Sigmoid colon (tissue), 7 donors: ENCODE data around the gene ANKRD45. TPM values are rescaled to one million over a fixed set of nuclear protein-coding genes. Genes with fewer than 3 reads are reported as not detected.

Experiments
- DNase-seq: peaks from one replicate; pipeline ENCODE4 v3.0.0-alpha.2; 2019
- H3K27ac ChIP-seq, 4 donors: fragments of 200-600 bp; sonication (generic); one replicate each; pipeline ENCODE4 v1.5.1; 2016 to 2019; ENCODE audit warnings: mild to moderate bottlenecking in 1 of 4
- H3K27me3 ChIP-seq, 3 donors: fragments of 200-600 bp; sonication (generic); one replicate each; pipeline ENCODE4 v1.5.1; 2019; ENCODE audit warnings: mild to moderate bottlenecking in 1 of 3
- H3K36me3 ChIP-seq, 4 donors: fragments of 200-600 bp; sonication (generic); one replicate each; pipeline ENCODE4 v1.5.1; 2016 to 2019
- H3K4me1 ChIP-seq, 4 donors: fragments of 200-600 bp; sonication (generic); one replicate each; pipeline ENCODE4 v1.5.1; 2017 to 2019
- H3K4me3 ChIP-seq, 4 donors: fragments of 200-600 bp; sonication (generic); one replicate each; pipeline ENCODE4 v1.5.1; 2017 to 2019; ENCODE audit warnings: mild to moderate bottlenecking in 2 of 4, moderate library complexity in 1 of 4
- H3K9me3 ChIP-seq, 4 donors: fragments of 200-600 bp in 3 of 4; sonication (generic) in 3 of 4; one replicate each; pipeline versions ENCODE4 v1.5.1 to v1.6.1; 2013 to 2019
- EP300 ChIP-seq, 4 donors: sonication (generic); formaldehyde crosslinking; IDR thresholded peaks; one replicate each; pipeline ENCODE4 v1.6.1; 2017; ENCODE audit warnings: antibody characterized with exemption in 4 of 4
- POLR2A ChIP-seq, 2 donors: fragments of 450-650 bp; IDR thresholded peaks; one replicate each; pipeline ENCODE4 v1.6.1; 2016; ENCODE audit warnings: antibody characterized with exemption in 2 of 2, mild to moderate bottlenecking in 2 of 2, moderate library complexity in 2 of 2
- POLR2AphosphoS5 ChIP-seq, 4 donors: sonication (generic); formaldehyde crosslinking; IDR thresholded peaks; one replicate each; pipeline ENCODE4 v1.6.1; 2017; ENCODE audit warnings: antibody characterized with exemption in 4 of 4
- WGBS, 2 donors: extraction: QIAGEN DNeasy Blood & Tissue Kit; methylation state at CpG; one replicate each; pipeline ENCODE4 v1.1.7; 2013; 5-methylcytosine and 5-hydroxymethylcytosine counted together
- intact Hi-C: fragments of 100-400 bp; cut with DNase I; formaldehyde crosslinking; loops from one replicate; pipeline ENCODE4 v1.15.1; 2023
- polyA plus RNA-seq, 3 donors: library from polyadenylated mRNA; stranded (reverse); fragments of 200-250 nt; gene quantifications; one replicate each; pipeline ENCODE4 v1.2.3, GENCODE V29; 2013
- total RNA-seq, 4 donors: library from RNA; depleted of rRNA; stranded (reverse); fragments of >200 nt; gene quantifications; one replicate each; pipeline ENCODE4 v1.1.0, GENCODE V29; 2016
- TF ChIP-seq, protein P1 (sequence below), 4 experiments: fragments of 450-650 bp in 3 of 4; fragments of 200-600 bp in 1 of 4; IDR thresholded peaks; one replicate each; pipeline ENCODE4 v1.5.1; 2016 to 2019; ENCODE audit warnings: antibody characterized with exemption in 4 of 4, mild to moderate bottlenecking in 3 of 4, moderate library complexity in 2 of 4
- donor health status: healthy with polysubstance abuse.
- donor health status: Bipolar disorder and iron deficiency.
- donor health status: healthy.

The ANKRD45 gene, protein sequence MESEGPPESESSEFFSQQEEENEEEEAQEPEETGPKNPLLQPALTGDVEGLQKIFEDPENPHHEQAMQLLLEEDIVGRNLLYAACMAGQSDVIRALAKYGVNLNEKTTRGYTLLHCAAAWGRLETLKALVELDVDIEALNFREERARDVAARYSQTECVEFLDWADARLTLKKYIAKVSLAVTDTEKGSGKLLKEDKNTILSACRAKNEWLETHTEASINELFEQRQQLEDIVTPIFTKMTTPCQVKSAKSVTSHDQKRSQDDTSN
- under 1 TPM in 3 of 4 donors, not detected in 1; 0.27 to 0.71 (median 0.33) TPM for total RNA-seq
- polyA plus RNA-seq, result under 1 TPM in 2 of 3 donors, not detected in 1; 0.41 to 0.92 TPM

DNA sequence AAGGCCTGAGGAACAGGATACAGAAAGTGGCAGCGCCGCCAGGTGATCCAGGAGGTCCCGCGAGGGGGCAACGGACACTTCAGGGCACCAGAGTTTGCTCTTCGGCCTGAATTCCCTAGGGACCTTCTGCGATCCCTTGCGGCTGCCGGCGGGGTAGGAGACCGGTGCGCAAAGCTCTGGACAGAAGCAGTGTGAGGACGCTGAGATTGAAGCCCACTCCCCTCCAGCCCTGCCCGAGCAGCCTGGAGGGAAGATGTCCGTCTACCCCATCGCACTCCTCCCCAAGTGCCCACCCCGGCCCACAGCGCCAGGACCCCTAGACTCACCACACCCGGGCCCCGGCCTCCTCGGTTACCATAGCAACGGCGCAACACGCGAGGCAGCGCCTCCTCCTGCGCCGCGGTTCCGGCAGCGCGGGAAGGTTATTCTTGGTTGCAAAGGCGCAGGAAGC, at the start of gene ANKRD45:
Gene ANKRD45, minus strand, starts transcription at position 361 of the 451 bp plus-strand sequence. CDS start 10,433 bp downstream, outside the sequence.
- TF ChIP-seq POLR2A (IDR thresholded peaks at IDR 0.05) (no peak), POLR2AphosphoS5 (IDR thresholded peaks at IDR 0.05) (no peak), EP300 (IDR thresholded peaks at IDR 0.05) (no peak)
- TF ChIP-seq, protein P1, sequence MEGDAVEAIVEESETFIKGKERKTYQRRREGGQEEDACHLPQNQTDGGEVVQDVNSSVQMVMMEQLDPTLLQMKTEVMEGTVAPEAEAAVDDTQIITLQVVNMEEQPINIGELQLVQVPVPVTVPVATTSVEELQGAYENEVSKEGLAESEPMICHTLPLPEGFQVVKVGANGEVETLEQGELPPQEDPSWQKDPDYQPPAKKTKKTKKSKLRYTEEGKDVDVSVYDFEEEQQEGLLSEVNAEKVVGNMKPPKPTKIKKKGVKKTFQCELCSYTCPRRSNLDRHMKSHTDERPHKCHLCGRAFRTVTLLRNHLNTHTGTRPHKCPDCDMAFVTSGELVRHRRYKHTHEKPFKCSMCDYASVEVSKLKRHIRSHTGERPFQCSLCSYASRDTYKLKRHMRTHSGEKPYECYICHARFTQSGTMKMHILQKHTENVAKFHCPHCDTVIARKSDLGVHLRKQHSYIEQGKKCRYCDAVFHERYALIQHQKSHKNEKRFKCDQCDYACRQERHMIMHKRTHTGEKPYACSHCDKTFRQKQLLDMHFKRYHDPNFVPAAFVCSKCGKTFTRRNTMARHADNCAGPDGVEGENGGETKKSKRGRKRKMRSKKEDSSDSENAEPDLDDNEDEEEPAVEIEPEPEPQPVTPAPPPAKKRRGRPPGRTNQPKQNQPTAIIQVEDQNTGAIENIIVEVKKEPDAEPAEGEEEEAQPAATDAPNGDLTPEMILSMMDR (IDR thresholded peaks at IDR 0.05), result no peak
- DNase-seq, result no peak
- 4 to 12% methylated on average over 33 of the region's 33 CpGs for WGBS, 2 donors
- intact Hi-C loops, result no loop called here
- Histone ChIP-seq H3K36me3 (no peaks in the 10 kb centered on the region), H3K27ac (no peak within 1 kb of the TSS), H3K4me1 (peaks cover 0 to 10% (median 4%) of the 10 kb centered on the region in 4 donors), H3K27me3 (peaks cover 0 to 16% (median 0%) of the 10 kb centered on the region in 3 donors), H3K4me3 (peak within 1 kb of the TSS; percentile 19 to 43 (median 28)), H3K9me3 (no peaks in the 10 kb centered on the region)

DNA sequence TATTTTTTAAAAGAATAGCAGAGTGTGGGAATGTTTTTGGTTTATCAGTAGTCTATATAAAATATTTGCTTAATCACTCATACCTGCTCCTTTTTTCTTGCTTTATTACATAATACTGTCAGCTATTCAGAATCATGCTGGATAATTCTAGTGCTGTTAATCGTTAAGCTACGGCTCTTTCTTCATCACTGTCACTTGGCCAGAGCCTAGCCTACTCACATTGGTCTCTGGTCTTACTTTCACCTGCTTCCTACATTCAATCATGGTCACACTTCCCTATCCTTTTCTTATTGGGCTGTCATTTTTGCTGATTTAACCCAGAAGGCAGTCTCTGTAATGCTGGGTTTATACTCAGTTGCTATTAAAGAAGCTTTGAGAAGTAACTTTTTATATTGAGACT, 47.6 kb upstream of the ANKRD45 start:
- DNase-seq, result no peak
- peaks cover 0 to 27% (median 19%) of the 10 kb centered on the region in 4 donors for H3K4me1 ChIP-seq
- TF ChIP-seq, protein P1 (IDR thresholded peaks at IDR 0.05), result no peak
- TF ChIP-seq POLR2AphosphoS5 (IDR thresholded peaks at IDR 0.05) (no peak), POLR2A (IDR thresholded peaks at IDR 0.05) (no peak), EP300 (IDR thresholded peaks at IDR 0.05) (no peak)
- intact Hi-C loops, result no loop called here
- H3K4me3 ChIP-seq, result no peak overlapping the region
- no peaks in the 10 kb centered on the region for H3K27me3 ChIP-seq
- no peaks in the 10 kb centered on the region for H3K9me3 ChIP-seq
- peaks cover 0 to 3% (median 1%) of the 10 kb centered on the region in 4 donors for H3K36me3 ChIP-seq
- H3K27ac ChIP-seq, result no peak overlapping the region
- WGBS, 2 donors, result 68 to 81% methylated on average over 2 of the region's 2 CpGs

DNA sequence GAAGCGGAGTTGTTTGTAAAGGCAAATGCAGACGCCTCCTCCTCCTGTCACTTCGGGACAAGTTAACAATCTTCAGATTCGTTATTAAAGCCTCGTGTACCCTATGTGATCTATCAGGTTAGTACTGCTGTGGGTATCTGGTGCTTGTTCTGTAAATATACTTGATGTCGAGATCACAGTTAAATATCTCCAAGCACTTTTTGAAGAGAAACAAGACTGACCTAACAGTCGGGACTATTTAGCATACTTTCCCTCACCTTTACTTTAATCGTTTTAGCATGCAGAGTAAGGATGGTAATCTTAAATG, 45.8 kb upstream of the ANKRD45 start:
- TF ChIP-seq, protein P1 (IDR thresholded peaks at IDR 0.05), result no peak
- no peak for TF ChIP-seq EP300 (IDR thresholded peaks at IDR 0.05)
- no peak for TF ChIP-seq POLR2A (IDR thresholded peaks at IDR 0.05)
- TF ChIP-seq POLR2AphosphoS5 (IDR thresholded peaks at IDR 0.05), result no peak
- H3K27ac ChIP-seq, result peak overlapping the region; percentile 87 to 94 (median 94)
- H3K36me3 ChIP-seq, result no peaks in the 10 kb centered on the region
- no peaks in the 10 kb centered on the region for H3K9me3 ChIP-seq
- H3K4me3 ChIP-seq, result peak overlapping the region; percentile 60 to 82 (median 70)
- 0% methylated on average over 8 of the region's 8 CpGs for WGBS, 2 donors
- no peak for DNase-seq
- intact Hi-C loops, result loop anchor here (2.0 kb wide), 2 partner anchors 237 to 285 kb away; no protein-coding TSS in a partner anchor
- peaks cover 0 to 27% (median 19%) of the 10 kb centered on the region in 4 donors for H3K4me1 ChIP-seq
- H3K27me3 ChIP-seq, result peaks cover 0 to 9% (median 0%) of the 10 kb centered on the region in 3 donors

DNA sequence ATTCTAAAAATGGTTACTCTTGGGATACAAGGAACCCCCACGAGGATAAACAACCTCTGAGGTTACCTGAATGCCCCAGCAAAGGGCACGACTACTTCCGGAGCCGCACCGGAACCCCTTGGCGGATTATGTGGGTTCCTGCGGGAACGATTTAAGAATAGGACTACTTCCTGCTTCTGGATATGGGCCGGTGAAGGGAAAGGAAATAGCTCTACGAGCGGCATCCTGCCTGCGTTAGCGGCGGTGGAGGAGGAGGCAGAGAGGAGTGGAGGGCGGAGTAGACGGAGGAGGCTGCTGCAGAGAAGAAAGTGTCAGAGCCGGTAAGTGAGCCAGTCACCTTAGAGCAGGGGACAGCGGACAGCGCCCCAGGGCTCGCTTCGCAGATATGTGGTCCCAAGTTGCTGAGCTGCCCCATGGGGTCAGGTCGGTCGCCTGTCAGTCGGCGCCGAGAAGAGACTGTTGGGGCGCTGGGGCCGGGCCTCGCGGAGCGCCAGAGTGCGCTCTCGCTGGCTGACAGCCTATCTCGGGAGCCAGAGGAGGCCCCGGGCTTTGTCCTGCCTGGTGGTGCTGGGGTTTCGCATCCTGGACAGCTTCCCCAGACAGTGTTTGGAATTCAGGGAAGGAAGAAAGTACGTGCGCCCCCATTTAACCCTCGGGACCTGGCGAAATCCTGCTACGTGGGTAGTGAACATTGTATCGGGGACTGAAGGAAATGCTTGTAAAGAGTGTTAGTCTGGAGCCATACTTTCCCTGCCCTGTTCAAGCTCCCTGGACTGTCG, 45.3 kb upstream of the ANKRD45 start, which contains the start of gene KLHL20:
Gene KLHL20, plus strand, starts transcription at position 223 of the 779 bp plus-strand sequence. CDS start 1,063 bp downstream, outside the sequence.
- no peaks in the 10 kb centered on the region for H3K9me3 ChIP-seq
- H3K36me3 ChIP-seq, result no peaks in the 10 kb centered on the region
- DNase-seq, result peak; percentile 89
- H3K27me3 ChIP-seq, result peaks cover 0 to 14% (median 0%) of the 10 kb centered on the region in 3 donors
- TF ChIP-seq EP300 (IDR thresholded peaks at IDR 0.05) (no peak), POLR2A (IDR thresholded peaks at IDR 0.05) (peak; percentile 51 to 61), POLR2AphosphoS5 (IDR thresholded peaks at IDR 0.05) (peak; percentile 77 to 90 (median 86))
- TF ChIP-seq, protein P1 (IDR thresholded peaks at IDR 0.05), result peak in 2 of 4 experiments; percentile 21 to 38
- intact Hi-C loops, result loop anchor here (1.0 to 2.0 kb wide), 3 partner anchors 109 to 284 kb away; partner anchors contain the start of genes CENPL and DARS2
- peak within 1 kb of the TSS; percentile 60 to 82 (median 70) for H3K4me3 ChIP-seq
- H3K4me1 ChIP-seq, result peaks cover 0 to 27% (median 19%) of the 10 kb centered on the region in 4 donors
- WGBS, 2 donors, result 0% methylated on average over 43 of the region's 43 CpGs
- H3K27ac ChIP-seq, result peak within 1 kb of the TSS; percentile 87 to 94 (median 94)
